ENCODE measurements around the gene SH3D19.
"Not testable (repeated sequence)": the region's sequence is repeated elsewhere in the genome, so short reads cannot be mapped to it uniquely, and the experiment has no call there.

SH3D19 gene

GRCh38 chr4:151103758-151104157, 221.6 kb downstream of the SH3D19 start:
- in situ Hi-C loops (cut with MboI; ENCODE audit: low sequenced_read_pairs) = no loop called here

GRCh38 chr4:151100531-151100930, 224.9 kb downstream of the SH3D19 start:
- in situ Hi-C loops (cut with MboI; ENCODE audit: low sequenced_read_pairs) = no loop called here

- in situ Hi-C loops (cut with MboI; ENCODE audit: low sequenced_read_pairs) = no loop called here
Observed at GRCh38 chr4:151099976-151100417, 225.4 kb downstream of the SH3D19 start.

GRCh38 chr4:151099229-151099975, 226.0 kb downstream of the SH3D19 start, which contains the start of gene RPS3A:
Gene RPS3A, plus strand, starts transcription at chr4:151099628. Its CDS starts 25 bp downstream, at chr4:151099653.
- in situ Hi-C loops (cut with MboI; ENCODE audit: low sequenced_read_pairs) = no loop called here

- in situ Hi-C loops (cut with MboI; ENCODE audit: low sequenced_read_pairs) = no loop called here
Observed at GRCh38 chr4:151098979-151099228, 226.5 kb downstream of the SH3D19 start.

- in situ Hi-C loops (cut with MboI; ENCODE audit: low sequenced_read_pairs) = no loop called here
Observed at GRCh38 chr4:151097759-151098158, 227.6 kb downstream of the SH3D19 start.

- in situ Hi-C loops (cut with MboI; ENCODE audit: low sequenced_read_pairs) = no loop called here
Observed at GRCh38 chr4:151095142-151095541, 230.3 kb downstream of the SH3D19 start.

GRCh38 chr4:151094290-151094751, 231.1 kb downstream of the SH3D19 start:
- in situ Hi-C loops (cut with MboI; ENCODE audit: low sequenced_read_pairs) = no loop called here

GRCh38 chr4:151093203-151093602, 232.2 kb downstream of the SH3D19 start:
- in situ Hi-C loops (cut with MboI; ENCODE audit: low sequenced_read_pairs) = no loop called here

- in situ Hi-C loops (cut with MboI; ENCODE audit: low sequenced_read_pairs) = no loop called here
Observed at GRCh38 chr4:151092488-151092887, 232.9 kb downstream of the SH3D19 start.

- in situ Hi-C loops (cut with MboI; ENCODE audit: low sequenced_read_pairs) = no loop called here
Observed at GRCh38 chr4:151091047-151091446, 234.4 kb downstream of the SH3D19 start.

GRCh38 chr4:151087467-151087866, 237.9 kb downstream of the SH3D19 start:
- in situ Hi-C loops (cut with MboI; ENCODE audit: low sequenced_read_pairs) = no loop called here

GRCh38 chr4:151077978-151078377, 247.4 kb downstream of the SH3D19 start:
- in situ Hi-C loops (cut with MboI; ENCODE audit: low sequenced_read_pairs) = not testable (repeated sequence)

GRCh38 chr4:151074416-151074916, 250.9 kb downstream of the SH3D19 start:
- in situ Hi-C loops (cut with MboI; ENCODE audit: low sequenced_read_pairs) = no loop called here
